ENCODE results near the gene MXRA8.
A peak's percentile ranks its signal among the peaks of the same experiment; 100 is the strongest.

MXRA8 gene

GRCh38 chr1:1306661-1307260, 51.6 kb downstream of the MXRA8 start:
- DNase-seq (ENCODE audit: low spot score), result no peak

DNA sequence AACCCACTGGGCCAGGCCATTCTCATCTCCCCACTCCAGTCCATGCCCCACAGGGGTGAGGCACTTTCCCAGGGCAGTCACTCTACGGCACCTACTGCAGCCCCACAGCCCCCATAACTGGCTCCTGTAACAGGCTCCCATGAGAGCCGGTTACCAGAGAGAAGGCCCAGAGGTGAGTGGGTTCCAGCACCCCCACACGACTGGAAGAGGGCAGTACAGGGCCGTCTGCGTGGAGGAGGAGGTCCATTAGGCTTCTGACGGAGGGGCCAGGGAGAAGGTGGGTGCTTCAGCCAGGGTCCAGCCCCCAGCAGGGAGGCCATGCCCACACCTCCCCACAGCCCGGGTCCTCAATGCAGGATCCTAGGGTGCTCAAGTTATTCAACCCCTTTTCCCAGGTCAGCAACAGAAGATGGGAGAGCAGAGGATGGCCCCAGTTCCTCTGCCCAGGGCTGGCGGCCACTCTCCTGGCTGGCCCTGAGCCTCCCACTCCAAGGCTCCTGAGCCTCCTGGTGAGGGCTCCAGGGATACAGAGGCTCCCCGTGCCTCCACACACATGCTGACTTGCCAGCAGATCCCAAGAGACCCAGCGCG, 52.2 kb downstream of the MXRA8 start:
- no peak for DNase-seq (ENCODE audit: low spot score)

- no peak for DNase-seq (ENCODE audit: low spot score)
Measured at GRCh38 chr1:1305300-1306069, 52.9 kb downstream of the MXRA8 start.

DNA sequence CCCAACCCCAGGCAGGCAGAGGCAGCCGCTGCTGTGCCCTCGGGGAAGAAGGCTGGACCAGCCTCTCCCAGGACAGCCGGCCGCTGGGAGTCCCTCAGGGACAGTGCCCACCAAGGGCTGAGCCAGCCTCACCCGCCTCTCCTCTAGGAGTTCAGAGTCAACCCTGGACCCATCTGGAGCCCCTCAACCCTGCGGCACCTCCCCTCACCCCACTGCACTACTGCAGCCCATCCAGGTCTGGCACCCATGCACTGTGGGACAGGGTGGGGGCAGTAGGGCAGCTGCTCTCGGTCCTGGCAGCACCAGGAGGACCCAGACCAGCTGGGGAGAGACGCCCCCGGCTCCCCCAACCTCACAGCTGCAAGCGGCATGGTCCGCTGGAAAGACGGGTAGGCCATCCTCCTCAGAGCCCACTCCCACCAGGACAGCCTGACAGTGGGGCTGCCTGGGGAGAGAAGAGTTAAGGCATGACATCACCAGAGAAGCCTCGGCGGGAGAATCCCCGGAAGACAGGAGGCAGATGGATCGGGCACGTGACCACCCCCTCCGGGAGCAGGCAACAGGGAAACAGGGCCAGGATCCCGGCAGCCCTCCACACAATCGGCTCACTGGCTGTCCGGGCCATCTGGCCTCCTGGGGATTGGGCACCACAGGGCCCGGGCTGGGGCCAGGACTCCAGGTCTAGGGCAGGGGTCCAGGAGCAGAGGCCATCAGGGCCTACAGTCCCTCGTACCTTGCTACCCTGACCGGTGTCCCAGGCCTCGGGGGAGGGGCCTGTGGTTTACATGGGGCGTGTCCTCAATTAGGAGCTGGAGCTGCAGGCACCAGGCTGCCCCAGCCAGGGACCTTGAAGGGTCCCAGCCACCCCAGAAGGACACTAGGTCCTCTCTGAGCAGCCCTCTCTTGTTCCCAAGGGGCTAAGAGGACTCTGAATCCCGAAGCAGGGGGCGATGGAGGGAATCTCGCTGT, 53.7 kb downstream of the MXRA8 start:
- DNase-seq (ENCODE audit: low spot score), result peak; percentile 87

- DNase-seq (ENCODE audit: low spot score), result no peak
Measured at GRCh38 chr1:1303736-1304135, 54.6 kb downstream of the MXRA8 start.

- no peak for DNase-seq (ENCODE audit: low spot score)
Measured at GRCh38 chr1:1302951-1303509, 55.3 kb downstream of the MXRA8 start.

Data from ecto neural progenitor cell (in vitro differentiated cells).